ENCODE data around the gene UGT3A2. TPM values are rescaled to one million over a fixed set of nuclear protein-coding genes. Genes with fewer than 3 reads are reported as not detected.

Gene UGT3A2
- total RNA-seq, 1 donor from 2014 or later: 10.8 TPM

GRCh38 chr5:36017004-36017403, 49.7 kb downstream of the UGT3A2 start:
- H3K79me2 ChIP-seq (ENCODE audit: low read depth): no peaks in the 10 kb centered on the region
- no peaks in the 10 kb centered on the region for H3K36me3 Mint-ChIP-seq
- H3K9me3 ChIP-seq (ENCODE audit: low read depth): no peaks in the 10 kb centered on the region
- no peaks in the 10 kb centered on the region for H3K4me1 ChIP-seq
- no peak overlapping the region for H3K9ac ChIP-seq
- no peak overlapping the region for H3K27ac Mint-ChIP-seq
- H3K36me3 ChIP-seq: no peaks in the 10 kb centered on the region
- no peak overlapping the region for H3K4me3 Mint-ChIP-seq
- H3K4me1 Mint-ChIP-seq: no peaks in the 10 kb centered on the region
- no peaks in the 10 kb centered on the region for H4K20me1 ChIP-seq (ENCODE audit: low read depth)
- H3K4me3 ChIP-seq: no peak overlapping the region
- no peak overlapping the region for H3K27ac ChIP-seq
- no peaks in the 10 kb centered on the region for H3K27me3 Mint-ChIP-seq (ENCODE audit: insufficient read depth, low read depth)
- no peak overlapping the region for H3K4me2 ChIP-seq
- H3F3A ChIP-seq (ENCODE audit: low read depth): no peaks in the 10 kb centered on the region
- no peak for TF ChIP-seq CTCF (IDR thresholded peaks at IDR 0.05)
- H3K27me3 ChIP-seq: no peaks in the 10 kb centered on the region
- peaks cover 36% of the 10 kb centered on the region for H3K9me3 Mint-ChIP-seq
- DNase-seq (ENCODE audit: low spot score): no peak
- no peak overlapping the region for H2AFZ ChIP-seq (replicated peaks)

GRCh38 chr5:36013182-36013581, 53.5 kb downstream of the UGT3A2 start:
- Mint-ChIP-seq H3K9me3 (peaks cover 34% of the 10 kb centered on the region), H3K36me3 (no peaks in the 10 kb centered on the region), H3K27ac (no peak overlapping the region), H3K4me3 (no peak overlapping the region), H3K4me1 (no peaks in the 10 kb centered on the region), H3K27me3 (ENCODE audit: insufficient read depth, low read depth) (no peaks in the 10 kb centered on the region)
- no peak overlapping the region for H3K4me2 ChIP-seq
- H3K27ac ChIP-seq: no peak overlapping the region
- H4K20me1 ChIP-seq (ENCODE audit: low read depth): no peaks in the 10 kb centered on the region
- TF ChIP-seq EZH2 (IDR thresholded peaks at IDR 0.05): no peak
- no peak for TF ChIP-seq EZH2phosphoT487 (IDR thresholded peaks at IDR 0.05)
- TF ChIP-seq CTCF (IDR thresholded peaks at IDR 0.05): no peak
- H2AFZ ChIP-seq (replicated peaks): no peak overlapping the region
- no peak overlapping the region for H3K4me3 ChIP-seq
- no peaks in the 10 kb centered on the region for H3K27me3 ChIP-seq
- no peak for DNase-seq (ENCODE audit: low spot score)
- H3K36me3 ChIP-seq: no peaks in the 10 kb centered on the region
- H3F3A ChIP-seq (ENCODE audit: low read depth): no peaks in the 10 kb centered on the region
- no peaks in the 10 kb centered on the region for H3K79me2 ChIP-seq (ENCODE audit: low read depth)
- H3K9me3 ChIP-seq (ENCODE audit: low read depth): no peaks in the 10 kb centered on the region
- H3K4me1 ChIP-seq: no peaks in the 10 kb centered on the region
- no peak overlapping the region for H3K9ac ChIP-seq

- no peak for DNase-seq (ENCODE audit: low spot score)
- H3K27me3 Mint-ChIP-seq (ENCODE audit: insufficient read depth, low read depth): no peaks in the 10 kb centered on the region
- H3K4me1 Mint-ChIP-seq: no peaks in the 10 kb centered on the region
- no peaks in the 10 kb centered on the region for H3K36me3 Mint-ChIP-seq
- no peak overlapping the region for H3K4me3 Mint-ChIP-seq
- TF ChIP-seq EZH2 (IDR thresholded peaks at IDR 0.05) (no peak), EZH2phosphoT487 (IDR thresholded peaks at IDR 0.05) (no peak), CTCF (IDR thresholded peaks at IDR 0.05) (no peak)
- Histone ChIP-seq H3K4me2 (no peak overlapping the region), H3K79me2 (ENCODE audit: low read depth) (no peaks in the 10 kb centered on the region), H3K36me3 (no peaks in the 10 kb centered on the region), H3K9ac (no peak overlapping the region), H3K4me3 (no peak overlapping the region), H3K27ac (no peak overlapping the region), H3K4me1 (no peaks in the 10 kb centered on the region), H4K20me1 (ENCODE audit: low read depth) (no peaks in the 10 kb centered on the region), H3K27me3 (no peaks in the 10 kb centered on the region), H2AFZ (replicated peaks) (no peak overlapping the region), H3K9me3 (ENCODE audit: low read depth) (no peaks in the 10 kb centered on the region), H3F3A (ENCODE audit: low read depth) (no peaks in the 10 kb centered on the region)
- H3K27ac Mint-ChIP-seq: no peak overlapping the region
- peaks cover 24% of the 10 kb centered on the region for H3K9me3 Mint-ChIP-seq
Observed at GRCh38 chr5:36009698-36010097, 57.0 kb downstream of the UGT3A2 start.

- Histone ChIP-seq H3K27ac (no peak overlapping the region), H3K9me3 (ENCODE audit: low read depth) (no peaks in the 10 kb centered on the region), H4K20me1 (ENCODE audit: low read depth) (no peaks in the 10 kb centered on the region), H3F3A (ENCODE audit: low read depth) (no peaks in the 10 kb centered on the region), H3K9ac (no peak overlapping the region), H3K79me2 (ENCODE audit: low read depth) (no peaks in the 10 kb centered on the region), H3K4me1 (no peaks in the 10 kb centered on the region), H3K36me3 (no peaks in the 10 kb centered on the region), H3K27me3 (no peaks in the 10 kb centered on the region), H3K4me3 (no peak overlapping the region), H2AFZ (replicated peaks) (no peak overlapping the region), H3K4me2 (no peak overlapping the region)
- no peak overlapping the region for H3K27ac Mint-ChIP-seq
- TF ChIP-seq CTCF (IDR thresholded peaks at IDR 0.05): no peak
- TF ChIP-seq EZH2phosphoT487 (IDR thresholded peaks at IDR 0.05): no peak
- no peak for TF ChIP-seq EZH2 (IDR thresholded peaks at IDR 0.05)
- H3K27me3 Mint-ChIP-seq (ENCODE audit: insufficient read depth, low read depth): peaks cover 2% of the 10 kb centered on the region
- H3K9me3 Mint-ChIP-seq: peaks cover 14% of the 10 kb centered on the region
- H3K4me3 Mint-ChIP-seq: no peak overlapping the region
- H3K4me1 Mint-ChIP-seq: no peaks in the 10 kb centered on the region
- no peaks in the 10 kb centered on the region for H3K36me3 Mint-ChIP-seq
- no peak for DNase-seq (ENCODE audit: low spot score)
Observed at GRCh38 chr5:36007366-36007765, 59.3 kb downstream of the UGT3A2 start.

Measured in neural progenitor cell (in vitro differentiated cells).